Liver (tissue), 9 donors: Measurements from ENCODE around the gene KIF5A. TPM values are rescaled to one million over a fixed set of nuclear protein-coding genes. Genes with fewer than 3 reads are reported as not detected.
"Not testable (repeated sequence)": the region's sequence is repeated elsewhere in the genome, so short reads cannot be mapped to it uniquely, and the experiment has no call there.

Experiments
- DNase-seq: peaks from one replicate; pipeline ENCODE4 v3.0.0-alpha.2; 2017; ENCODE audit warnings: low spot score
- H3K27ac ChIP-seq, 2 donors: one replicate each; pipeline ENCODE4 v1.7.0; 2013; ENCODE audit warnings: inconsistent platforms in 2 of 2, low read length in 2 of 2, control low read depth in 1 of 2, low read depth in 1 of 2, mild to moderate bottlenecking in 1 of 2
- H3K27me3 ChIP-seq, 4 donors: one replicate each; pipeline versions ENCODE4 v1.6.1 to v1.7.0; 2013; ENCODE audit warnings: low read length in 3 of 4, inconsistent platforms in 1 of 4, mild to moderate bottlenecking in 1 of 4, moderate library complexity in 1 of 4; ENCODE audit not compliant: control insufficient read depth in 4 of 4, insufficient read depth in 4 of 4
- H3K36me3 ChIP-seq, 4 donors: one replicate each; pipeline versions ENCODE4 v1.6.1 to v1.7.0; 2013; ENCODE audit warnings: low read length in 3 of 4, mild to moderate bottlenecking in 3 of 4, low read depth in 1 of 4, moderate library complexity in 1 of 4; ENCODE audit not compliant: control insufficient read depth in 4 of 4, insufficient read depth in 3 of 4
- H3K4me1 ChIP-seq, 4 donors: one replicate each; pipeline versions ENCODE4 v1.6.1 to v1.7.0; 2013; ENCODE audit warnings: low read length in 3 of 4, mild to moderate bottlenecking in 3 of 4, moderate library complexity in 1 of 4; ENCODE audit not compliant: control insufficient read depth in 4 of 4, insufficient read depth in 4 of 4
- H3K4me3 ChIP-seq, 3 donors: one replicate each; pipeline versions ENCODE4 v1.6.1 to v1.7.0; 2013; ENCODE audit warnings: low read length in 3 of 3, control low read depth in 1 of 3, low read depth in 1 of 3, mild to moderate bottlenecking in 1 of 3
- H3K9ac ChIP-seq, 2 donors: one replicate each; pipeline ENCODE4 v1.7.0; 2013; ENCODE audit warnings: low read length in 2 of 2, mild to moderate bottlenecking in 2 of 2, moderate library complexity in 2 of 2, control low read depth in 1 of 2, low read depth in 1 of 2
- H3K9me3 ChIP-seq, 4 donors: one replicate each; pipeline versions ENCODE4 v1.6.1 to v1.7.0; 2013; ENCODE audit warnings: low read length in 3 of 4; ENCODE audit not compliant: control insufficient read depth in 4 of 4
- CTCF ChIP-seq: fragments of 150-350 bp; IDR thresholded peaks from 2 replicates; pipeline ENCODE4 v1.5.1; 2017; ENCODE audit warnings: improper control_type of control experiment, low read depth, low read length; ENCODE audit not compliant: missing input control
- EGR1 ChIP-seq, 2 donors: IDR thresholded peaks; 2 replicates each; pipeline ENCODE4 v1.6.1; 2016 to 2018; ENCODE audit warnings: antibody characterized with exemption in 2 of 2, low read depth in 2 of 2
- FOXA1 ChIP-seq: IDR thresholded peaks from 2 replicates; pipeline ENCODE4 v1.6.1; 2016; ENCODE audit warnings: antibody characterized with exemption
- FOXA2 ChIP-seq: IDR thresholded peaks from 2 replicates; pipeline ENCODE4 v1.6.1; 2016; ENCODE audit warnings: antibody characterized with exemption
- GABPA ChIP-seq, 2 donors: IDR thresholded peaks in 1 of 2; conservative IDR thresholded peaks in 1 of 2; 2 replicates each; pipeline ENCODE4 v1.6.1; 2016; ENCODE audit warnings: antibody characterized with exemption in 2 of 2, mild to moderate bottlenecking in 1 of 2, moderate library complexity in 1 of 2
- HNF4A ChIP-seq, 2 donors: conservative IDR thresholded peaks; 2 replicates each; pipeline ENCODE4 v1.6.1; 2016; ENCODE audit warnings: antibody characterized with exemption in 2 of 2, mild to moderate bottlenecking in 2 of 2
- HNF4G ChIP-seq: IDR thresholded peaks from 2 replicates; pipeline ENCODE4 v1.6.1; 2016; ENCODE audit warnings: antibody characterized with exemption
- JUND ChIP-seq, 2 donors: IDR thresholded peaks; 2 replicates each; pipeline ENCODE4 v1.6.1; 2016; ENCODE audit warnings: antibody characterized with exemption in 2 of 2
- MAX ChIP-seq: IDR thresholded peaks from 2 replicates; pipeline ENCODE4 v1.6.1; 2016; ENCODE audit warnings: antibody characterized with exemption
- NR2F2 ChIP-seq: IDR thresholded peaks from 2 replicates; pipeline ENCODE4 v1.6.1; 2016; ENCODE audit warnings: antibody characterized with exemption
- RAD21 ChIP-seq, 2 donors: IDR thresholded peaks; 2 replicates each; pipeline ENCODE4 v1.6.1; 2016; ENCODE audit warnings: antibody characterized with exemption in 2 of 2, mild to moderate bottlenecking in 2 of 2
- REST ChIP-seq: IDR thresholded peaks from 2 replicates; pipeline ENCODE4 v1.6.1; 2016; ENCODE audit warnings: antibody characterized with exemption, mild to moderate bottlenecking
- RXRA ChIP-seq, 2 donors: IDR thresholded peaks; 2 replicates each; pipeline ENCODE4 v1.6.1; 2017 to 2018; ENCODE audit warnings: antibody characterized with exemption in 2 of 2, mild to moderate bottlenecking in 1 of 2
- SP1 ChIP-seq: IDR thresholded peaks from 2 replicates; pipeline ENCODE4 v1.6.1; 2018; ENCODE audit warnings: antibody characterized with exemption, mild to moderate bottlenecking
- TAF1 ChIP-seq: conservative IDR thresholded peaks from 2 replicates; pipeline ENCODE4 v1.6.1; 2016; ENCODE audit warnings: antibody characterized with exemption, mild to moderate bottlenecking
- YY1 ChIP-seq: IDR thresholded peaks from 2 replicates; pipeline ENCODE4 v1.6.1; 2016; ENCODE audit warnings: antibody characterized with exemption, mild to moderate bottlenecking
- ZBTB33 ChIP-seq: IDR thresholded peaks from 2 replicates; pipeline ENCODE4 v1.6.1; 2016; ENCODE audit warnings: antibody characterized with exemption
- WGBS: extraction: QIAGEN DNeasy Blood & Tissue Kit; methylation state at CpG from one replicate; pipeline ENCODE4 v1.1.7; 2013; 5-methylcytosine and 5-hydroxymethylcytosine counted together
- polyA plus RNA-seq, 2 donors: library from polyadenylated mRNA; stranded (reverse) in 1 of 2; unstranded in 1 of 2; fragments of 200-250 nt in 1 of 2; fragments of >200 nt in 1 of 2; fragmentation: Nextera tagmentation in 1 of 2; extraction: Ambion mirVana in 1 of 2; gene quantifications; one replicate each; pipeline versions ENCODE4 v1.2.1 to v1.2.3, GENCODE V29; 2013 to 2015
- total RNA-seq, 2 donors: library from RNA; depleted of rRNA; stranded (reverse); fragments of >200 nt; gene quantifications; one replicate each; pipeline ENCODE4 v1.2.3, GENCODE V29; 2014
- donor health status: healthy.
- donor health status: healthy.
- donor health status: healthy.
- donor health status: healthy.
- donor health status: healthy.

The KIF5A gene
- total and polyA plus RNA-seq, 4 donors = 0.01 to 0.42 TPM; not detected in 2

- Histone ChIP-seq H3K4me3 (no peak overlapping the region), H3K27me3 (no peaks in the 10 kb centered on the region), H3K27ac (no peak overlapping the region), H3K9me3 (no peaks in the 10 kb centered on the region), H3K4me1 (peaks cover 0 to 4% (median 0%) of the 10 kb centered on the region in 4 donors), H3K36me3 (peaks cover 7 to 60% (median 49%) of the 10 kb centered on the region in 4 donors), H3K9ac (no peak overlapping the region)
- TF ChIP-seq TAF1 (no peak), RAD21 (IDR thresholded peaks at IDR 0.05) (no peak), FOXA2 (no peak), GABPA (IDR thresholded peaks at IDR 0.05 in 1 of 2, conservative IDR thresholded peaks at IDR 0.05 in 1 of 2) (no peak), CTCF (no peak), NR2F2 (no peak), HNF4G (no peak), SP1 (no peak), FOXA1 (no peak), REST (no peak), HNF4A (conservative IDR thresholded peaks at IDR 0.05) (no peak), JUND (IDR thresholded peaks at IDR 0.05) (no peak), EGR1 (IDR thresholded peaks at IDR 0.05; ENCODE audit: low read depth in 2 of 2) (no peak), YY1 (no peak), RXRA (IDR thresholded peaks at IDR 0.05) (no peak), MAX (no peak), ZBTB33 (no peak)
- DNase-seq = no peak
- 92% methylated on average over 6 of the region's 6 CpGs for WGBS
Observed at GRCh38 chr12:57512665-57513064, 37.2 kb upstream of the KIF5A start.

- no peak overlapping the region for H3K9ac ChIP-seq
- no peak overlapping the region for H3K27ac ChIP-seq
- H3K4me1 ChIP-seq = peaks cover 1 to 9% (median 3%) of the 10 kb centered on the region in 4 donors
- no peaks in the 10 kb centered on the region for H3K27me3 ChIP-seq
- 97% methylated on average over 5 of the region's 5 CpGs for WGBS
- no peak for TF ChIP-seq ZBTB33
- no peak for TF ChIP-seq SP1
- TF ChIP-seq MAX = no peak
- TF ChIP-seq TAF1 = no peak
- TF ChIP-seq CTCF = no peak
- TF ChIP-seq NR2F2 = no peak
- TF ChIP-seq EGR1 (IDR thresholded peaks at IDR 0.05; ENCODE audit: low read depth in 2 of 2) = no peak
- TF ChIP-seq HNF4G = no peak
- peaks cover 5 to 60% (median 49%) of the 10 kb centered on the region in 4 donors for H3K36me3 ChIP-seq
- DNase-seq = no peak
- H3K9me3 ChIP-seq = no peaks in the 10 kb centered on the region
- no peak overlapping the region for H3K4me3 ChIP-seq
Observed at GRCh38 chr12:57513266-57513665, 36.6 kb upstream of the KIF5A start.

GRCh38 chr12:57513677-57514076 lies 36.2 kb upstream of the KIF5A start:
- Histone ChIP-seq H3K36me3 (peaks cover 5 to 60% (median 49%) of the 10 kb centered on the region in 4 donors), H3K4me1 (peaks cover 1 to 13% (median 7%) of the 10 kb centered on the region in 4 donors)
- not testable (repeated sequence) for DNase-seq, H3K9ac ChIP-seq, H3K27me3 ChIP-seq, H3K9me3 ChIP-seq, H3K27ac ChIP-seq, H3K4me3 ChIP-seq
- WGBS = 95% methylated on average over 6 of the region's 6 CpGs
